A673 (cell line): ENCODE measurements around the gene TRAP1. TPM values are rescaled to one million over a fixed set of nuclear protein-coding genes. Genes with fewer than 3 reads are reported as not detected.

Source experiments
- BruUV-seq: library from RNA; stranded (reverse); fragments of 400-500 nt; replicated peaks from 2 replicates; lab custom pipeline; 2021; lab: Mats Ljungman, UMichigan
- CTCF ChIA-PET: fragments of 300-600 bp; sonication (Branson Sonifier 250); formaldehyde crosslinking; loops from one replicate; lab custom pipeline; 2022; ENCODE audit warnings: antibody characterized with exemption; lab: Charles Lee
- POLR2A ChIA-PET: fragments of 300-600 bp; sonication (Branson Sonifier 250); formaldehyde crosslinking; loops from one replicate; lab custom pipeline; 2022; ENCODE audit warnings: antibody characterized with exemption; ENCODE audit not compliant: low non-redundant PET; lab: Charles Lee
- DNase-seq: peaks from one replicate; pipeline ENCODE4 v3.0.0-alpha.2; 2015; ENCODE audit warnings: low spot score
- H3K27ac ChIP-seq: fragments of 200-600 bp; sonication (generic); 2 replicates; pipeline ENCODE4 v1.5.1; 2016; ENCODE audit warnings: mixed run types, low read depth, mild to moderate bottlenecking, mixed read lengths, antibody characterized with exemption, low read length; ENCODE audit not compliant: poor library complexity, severe bottlenecking
- H3K27me3 ChIP-seq: fragments of 200-600 bp; sonication (generic); replicated peaks from 2 replicates; pipeline ENCODE4 v1.6.1; 2017; ENCODE audit warnings: mixed run types, low read depth, mild to moderate bottlenecking, mixed read lengths, antibody characterized with exemption, low read length; ENCODE audit not compliant: insufficient read depth, poor library complexity
- H3K36me3 ChIP-seq: fragments of 200-600 bp; sonication (generic); 2 replicates; pipeline ENCODE4 v1.6.1; 2016; ENCODE audit warnings: mixed run types, mild to moderate bottlenecking, mixed read lengths, antibody characterized with exemption, low read length; ENCODE audit not compliant: insufficient read depth, poor library complexity, severe bottlenecking
- H3K4me1 ChIP-seq: fragments of 200-600 bp; sonication (generic); 2 replicates; pipeline ENCODE4 v1.6.1; 2017; ENCODE audit warnings: mixed run types, mild to moderate bottlenecking, mixed read lengths, antibody characterized with exemption, low read length; ENCODE audit not compliant: insufficient read depth, poor library complexity, severe bottlenecking
- H3K4me3 ChIP-seq: fragments of 200-600 bp; sonication (generic); 2 replicates; pipeline ENCODE4 v1.5.1; 2016; ENCODE audit warnings: low read depth, mixed run types, mild to moderate bottlenecking, mixed read lengths, low read length; ENCODE audit not compliant: poor library complexity, severe bottlenecking
- H3K9me3 ChIP-seq: fragments of 200-600 bp; sonication (generic); 2 replicates; pipeline ENCODE4 v1.6.1; 2016; ENCODE audit warnings: mixed run types, low read depth, mild to moderate bottlenecking, mixed read lengths, antibody characterized with exemption, low read length; ENCODE audit not compliant: poor library complexity, severe bottlenecking
- CTCF ChIP-seq: fragments of 300-800, 200-600 bp; sonication (generic); conservative IDR thresholded peaks from 2 replicates; pipeline ENCODE4 v1.5.1; 2017; ENCODE audit warnings: low read depth, mild to moderate bottlenecking, antibody characterized with exemption, low read length, moderate library complexity, mixed read lengths
- EZH2 ChIP-seq: fragments of 200-600 bp; sonication (generic); IDR thresholded peaks from 2 replicates; pipeline ENCODE4 v1.6.1; 2017; ENCODE audit warnings: borderline replicate concordance, low read depth, mild to moderate bottlenecking, mixed read lengths, antibody characterized with exemption, low read length; ENCODE audit not compliant: poor library complexity, severe bottlenecking
- intact Hi-C: fragments of 100-400 bp; cut with micrococcal nuclease; formaldehyde crosslinking; loops from one replicate; pipeline ENCODE4 v1.10.0; 2022; ENCODE audit not compliant: unreplicated experiment
- total RNA-seq: library from RNA; stranded (reverse); gene quantifications from 2 replicates; pipeline ENCODE4 v1.2.3, GENCODE V29; 2021

The TRAP1 gene
- total RNA-seq, 1 experiment from 2014 or later: 280 TPM

DNA sequence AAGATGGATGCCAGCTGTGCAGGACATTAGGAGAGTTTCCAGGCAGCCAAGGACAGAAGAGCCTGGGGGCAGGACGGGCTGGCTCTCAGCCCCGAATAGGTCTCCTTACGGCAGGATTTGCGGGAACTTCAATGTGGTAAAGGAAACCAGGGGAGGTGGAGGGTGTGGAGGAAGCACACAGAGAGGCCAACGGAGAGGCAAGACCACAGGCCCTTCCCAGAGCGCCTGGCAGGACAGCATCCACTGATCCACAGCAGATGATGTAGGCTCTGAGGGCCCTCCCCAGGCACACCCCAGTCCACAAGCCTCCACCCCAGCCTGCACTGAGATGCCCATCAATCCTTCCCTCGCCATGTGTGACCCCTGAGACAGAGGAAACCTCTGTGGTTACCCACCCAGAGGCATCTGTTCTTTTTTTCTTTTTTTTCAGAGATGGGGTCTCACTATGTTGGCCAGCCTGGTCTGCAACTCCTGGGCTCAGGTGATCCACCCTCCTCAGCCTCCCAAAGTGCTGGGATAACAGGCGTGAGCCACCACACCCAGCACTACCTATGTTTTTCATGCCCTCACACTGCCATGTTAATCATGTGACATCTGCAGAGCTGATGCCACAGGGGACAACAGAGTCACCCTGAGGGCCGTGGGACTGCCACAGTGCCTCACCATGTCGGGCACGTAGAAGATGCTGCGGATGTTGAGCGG is 43.5 kb downstream of the TRAP1 start:
- H3K9me3 ChIP-seq: no peaks in the 10 kb centered on the region
- no peak for TF ChIP-seq CTCF
- TF ChIP-seq EZH2: no peak
- H3K4me1 ChIP-seq: no peaks in the 10 kb centered on the region
- ChIA-PET CTCF (no interaction called here), POLR2A (no interaction called here)
- no peak overlapping the region for H3K4me3 ChIP-seq
- H3K27ac ChIP-seq: no peak overlapping the region
- intact Hi-C loops: no loop called here
- H3K27me3 ChIP-seq: no peaks in the 10 kb centered on the region
- BruUV-seq: no TSS peak
- DNase-seq: no peak
- peaks cover 74% of the 10 kb centered on the region for H3K36me3 ChIP-seq

- H3K4me3 ChIP-seq: no peak overlapping the region
- no peaks in the 10 kb centered on the region for H3K9me3 ChIP-seq
- ChIA-PET CTCF (no interaction called here), POLR2A (no interaction called here)
- no peaks in the 10 kb centered on the region for H3K4me1 ChIP-seq
- H3K36me3 ChIP-seq: peaks cover 75% of the 10 kb centered on the region
- H3K27ac ChIP-seq: no peak overlapping the region
- no TSS peak for BruUV-seq
- TF ChIP-seq EZH2: no peak
- no peak for TF ChIP-seq CTCF
- DNase-seq: no peak
- H3K27me3 ChIP-seq: no peaks in the 10 kb centered on the region
- intact Hi-C loops: no loop called here
These were observed 44.1 kb downstream of the TRAP1 start for GRCh38 chr16:3673201-3673600.

- no peak for TF ChIP-seq CTCF
- TF ChIP-seq EZH2: no peak
- BruUV-seq: no TSS peak
- no peak overlapping the region for H3K4me3 ChIP-seq
- no peak for DNase-seq
- no peak overlapping the region for H3K27ac ChIP-seq
- no peaks in the 10 kb centered on the region for H3K27me3 ChIP-seq
- CTCF ChIA-PET: no interaction called here
- peaks cover 73% of the 10 kb centered on the region for H3K36me3 ChIP-seq
- no peaks in the 10 kb centered on the region for H3K9me3 ChIP-seq
- no peaks in the 10 kb centered on the region for H3K4me1 ChIP-seq
- POLR2A ChIA-PET: no interaction called here
- intact Hi-C loops: no loop called here
These were observed 44.7 kb downstream of the TRAP1 start for GRCh38 chr16:3672571-3673041.
